Hepatocyte (in vitro differentiated cells): ENCODE measurements around the gene RASA4.
"Not testable (repeated sequence)": the region's sequence is repeated elsewhere in the genome, so short reads cannot be mapped to it uniquely, and the experiment has no call there.

ENCODE experiments used
- CTCF ChIP-seq: fragments of 200-600 bp; sonication (generic); IDR thresholded peaks from 2 replicates; pipeline ENCODE4 v1.5.1; 2016; ENCODE audit warnings: antibody characterized with exemption, mild to moderate bottlenecking; ENCODE audit not compliant: poor library complexity
- EZH2 ChIP-seq: fragments of 200-600 bp; sonication (generic); IDR thresholded peaks from 2 replicates; pipeline ENCODE4 v1.6.1; 2016; ENCODE audit warnings: antibody characterized with exemption, mild to moderate bottlenecking, borderline replicate concordance

GRCh38 chr7:102527822-102528793 is 88.4 kb downstream of the RASA4 start:
- not testable (repeated sequence) for TF ChIP-seq EZH2, CTCF
